ENCODE data around the gene FAM20A.
"Not testable (repeated sequence)": the region's sequence is repeated elsewhere in the genome, so short reads cannot be mapped to it uniquely, and the experiment has no call there.

Gene FAM20A

GRCh38 chr17:68564415-68565111 lies 36.6 kb downstream of the FAM20A start:
- no peak for DNase-seq

- no peak for DNase-seq
These were observed 38.4 kb downstream of the FAM20A start for GRCh38 chr17:68562736-68563135.

- no peak for DNase-seq
These were observed 40.0 kb downstream of the FAM20A start for GRCh38 chr17:68560966-68561720.

GRCh38 chr17:68559316-68559715 lies 41.9 kb downstream of the FAM20A start:
- DNase-seq: no peak

GRCh38 chr17:68556551-68556950 lies 44.6 kb downstream of the FAM20A start:
- no peak for DNase-seq

- DNase-seq: no peak
These were observed 56.9 kb downstream of the FAM20A start for GRCh38 chr17:68544111-68544915.

- no peak for DNase-seq
These were observed 58.3 kb downstream of the FAM20A start for GRCh38 chr17:68542698-68543463.

- DNase-seq: no peak
These were observed 59.4 kb downstream of the FAM20A start for GRCh38 chr17:68541816-68542215.

GRCh38 chr17:68540981-68541380 lies 60.2 kb downstream of the FAM20A start:
- DNase-seq: no peak

- no peak for DNase-seq
These were observed 61.4 kb downstream of the FAM20A start for GRCh38 chr17:68539548-68540467.

GRCh38 chr17:68535922-68536321 lies 65.2 kb downstream of the FAM20A start:
- DNase-seq: no peak

GRCh38 chr17:68534695-68535088 lies 66.5 kb downstream of the FAM20A start:
- no peak for DNase-seq

- DNase-seq: no peak
These were observed 67.1 kb downstream of the FAM20A start for GRCh38 chr17:68533887-68534694.

GRCh38 chr17:68532826-68533225 lies 68.3 kb downstream of the FAM20A start:
- no peak for DNase-seq

- DNase-seq: no peak
These were observed 69.9 kb downstream of the FAM20A start for GRCh38 chr17:68531252-68531651.

GRCh38 chr17:68527314-68527713 lies 73.9 kb downstream of the FAM20A start:
- DNase-seq: no peak

GRCh38 chr17:68526548-68526947 lies 74.6 kb downstream of the FAM20A start:
- DNase-seq: no peak

GRCh38 chr17:68522266-68522665 lies 78.9 kb downstream of the FAM20A start:
- no peak for DNase-seq

- DNase-seq: no peak
These were observed 81.3 kb downstream of the FAM20A start for GRCh38 chr17:68519911-68520310.

GRCh38 chr17:68519051-68519450 lies 82.1 kb downstream of the FAM20A start:
- not testable (repeated sequence) for DNase-seq
